CD4-positive, alpha-beta T cell treated with Interleukin-2 at 100 ng/mL for 4 hours (primary cell): ENCODE data around the gene LYPD1.

ENCODE experiments used
- DNase-seq: peaks from one replicate; pipeline ENCODE4 v3.0.0-alpha.2; 2020; ENCODE audit warnings: low spot score

The LYPD1 gene

DNA sequence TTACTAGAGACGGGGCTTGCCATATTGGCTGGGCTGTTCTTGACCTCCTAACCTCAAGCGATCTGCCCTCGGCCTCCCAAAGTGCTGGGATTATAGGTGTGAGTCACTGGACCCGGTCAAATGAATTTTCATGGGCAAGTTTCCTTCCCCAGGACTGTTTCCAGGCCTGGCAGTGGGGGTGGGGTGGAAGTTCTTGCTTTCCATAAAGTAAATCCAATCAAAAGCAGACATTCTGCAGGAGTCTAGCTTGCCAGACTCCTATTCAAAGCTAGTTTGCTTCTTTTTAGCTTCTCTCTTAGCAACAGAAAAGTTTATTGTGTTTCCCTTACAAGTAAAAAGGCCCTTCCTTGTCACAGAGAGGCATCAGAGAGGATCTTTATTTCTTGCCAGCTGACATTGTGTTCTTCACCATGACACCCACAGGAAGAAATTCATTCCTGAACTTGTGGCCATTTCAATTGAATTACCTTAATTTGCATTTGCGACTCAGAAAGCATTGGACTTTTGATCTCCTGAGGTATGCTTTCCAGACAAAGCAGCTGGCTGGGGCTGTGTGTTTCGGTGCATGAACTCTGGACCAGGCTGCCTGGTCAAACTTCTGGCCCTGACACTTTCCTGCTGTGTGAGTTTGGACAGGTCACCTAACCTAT, 37.9 kb downstream of the LYPD1 start:
- no peak for DNase-seq

- no peak for DNase-seq
Measured at GRCh38 chr2:132627536-132627935, 42.5 kb downstream of the LYPD1 start.

DNA sequence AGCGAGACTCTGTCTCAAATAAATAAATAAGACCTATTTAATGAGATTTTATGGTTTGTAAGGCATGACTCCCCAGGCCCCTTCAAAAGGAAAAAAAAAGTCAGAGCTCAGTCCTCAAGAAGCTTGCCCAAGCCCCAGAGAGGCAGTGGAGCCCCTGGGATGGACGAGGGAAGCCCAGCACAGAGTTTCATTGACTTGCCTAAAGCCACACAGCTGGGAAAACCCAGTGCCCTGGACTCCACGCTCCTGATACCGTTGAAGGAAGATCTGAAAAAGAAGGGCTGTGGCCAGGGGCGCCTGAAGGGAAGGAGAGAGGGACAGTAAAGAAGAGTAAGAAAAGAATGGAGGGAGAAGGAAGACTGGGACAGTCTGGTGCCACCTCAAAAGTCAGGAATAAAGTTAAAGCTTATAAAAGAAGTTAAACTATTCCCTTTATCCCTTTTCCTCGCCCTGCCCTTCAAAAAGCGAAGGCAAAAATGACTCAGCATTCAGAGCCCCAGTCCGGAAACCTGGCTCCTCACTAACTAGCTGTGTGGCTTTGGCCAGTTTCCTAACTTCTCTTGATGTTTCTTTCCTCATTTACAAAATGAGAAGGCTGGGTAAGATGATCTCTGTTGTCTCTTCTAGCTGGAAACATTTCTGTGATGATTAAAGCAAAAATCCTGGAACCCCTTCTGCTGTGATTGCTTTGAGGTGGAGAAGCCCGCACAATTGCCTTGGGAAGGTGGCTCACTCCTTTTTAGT, 46.7 kb downstream of the LYPD1 start:
- no peak for DNase-seq

DNA sequence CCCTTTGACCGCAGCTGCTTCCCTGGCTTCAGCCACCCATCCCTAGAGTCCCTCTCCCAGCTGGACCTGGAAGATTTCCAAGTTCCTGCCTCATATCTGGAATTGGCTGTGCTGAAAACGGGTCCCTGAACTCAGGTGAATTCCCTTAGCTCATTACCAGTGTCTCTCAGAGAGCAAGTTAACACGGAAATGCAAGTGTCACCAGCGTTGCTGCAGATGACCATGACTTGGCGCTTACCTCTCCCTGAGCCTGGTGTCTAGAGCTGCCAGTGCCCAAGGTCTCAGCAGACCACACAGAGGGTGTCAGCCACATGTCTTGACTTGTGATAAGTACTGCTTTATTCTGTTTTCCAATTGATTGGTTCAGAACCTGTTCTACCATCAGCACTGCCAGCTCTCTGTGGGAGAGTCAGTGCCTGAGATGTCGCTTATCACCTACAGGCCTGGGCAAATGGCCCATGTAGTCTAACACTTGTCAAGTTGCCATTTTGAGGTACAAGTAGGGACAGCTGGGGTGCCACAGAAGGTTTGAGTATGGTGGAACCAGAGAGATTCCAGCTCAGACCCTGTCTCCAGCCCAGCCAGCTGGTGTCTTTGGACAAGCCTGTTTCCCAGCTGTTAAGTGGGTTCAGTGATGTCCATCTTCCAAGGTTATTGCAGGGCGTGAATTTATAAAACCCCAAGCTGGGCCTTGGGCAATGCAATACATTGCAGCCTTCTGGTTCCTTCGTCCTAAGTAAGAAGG, 48.7 kb downstream of the LYPD1 start:
- DNase-seq = no peak

DNA sequence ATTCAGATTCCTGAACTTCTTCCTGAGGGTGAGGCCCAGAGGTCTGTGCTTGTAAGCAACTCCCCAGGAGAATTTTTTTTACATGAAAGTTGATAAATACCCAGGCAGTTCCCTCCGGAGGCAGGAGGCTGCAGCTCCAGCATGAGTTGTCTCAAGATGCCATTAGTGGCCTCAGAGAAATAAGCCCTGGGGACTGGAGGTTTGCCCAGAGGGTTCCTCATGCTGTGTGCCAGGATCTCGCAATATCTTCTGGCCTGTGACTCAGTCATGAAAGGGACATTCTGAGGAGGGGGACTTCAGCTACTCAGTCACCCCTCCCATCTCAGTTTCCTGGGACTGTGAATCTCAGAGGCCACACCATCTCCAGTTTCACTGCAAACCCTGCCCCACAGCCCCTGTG, 49.9 kb downstream of the LYPD1 start:
- no peak for DNase-seq

DNA sequence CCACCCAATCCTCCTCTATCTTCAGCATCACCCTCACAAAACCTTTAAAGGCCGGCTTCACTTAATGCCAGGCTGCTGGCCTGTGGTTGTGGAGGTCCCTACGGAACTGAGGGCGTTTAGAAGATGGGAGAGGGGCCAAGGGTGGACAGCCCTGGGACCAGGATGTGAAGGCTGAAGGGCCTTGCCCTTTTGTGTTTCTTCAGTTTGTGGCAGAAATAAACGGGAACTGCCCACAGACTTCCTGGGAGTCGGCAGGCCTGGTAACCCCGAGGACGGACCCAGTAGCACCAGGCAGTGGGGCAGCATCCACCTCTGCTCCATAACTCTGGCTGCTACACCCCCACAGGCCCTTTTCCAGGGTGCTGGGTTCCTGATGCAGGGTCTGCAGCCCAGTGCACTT, 51.3 kb downstream of the LYPD1 start:
- no peak for DNase-seq

DNA sequence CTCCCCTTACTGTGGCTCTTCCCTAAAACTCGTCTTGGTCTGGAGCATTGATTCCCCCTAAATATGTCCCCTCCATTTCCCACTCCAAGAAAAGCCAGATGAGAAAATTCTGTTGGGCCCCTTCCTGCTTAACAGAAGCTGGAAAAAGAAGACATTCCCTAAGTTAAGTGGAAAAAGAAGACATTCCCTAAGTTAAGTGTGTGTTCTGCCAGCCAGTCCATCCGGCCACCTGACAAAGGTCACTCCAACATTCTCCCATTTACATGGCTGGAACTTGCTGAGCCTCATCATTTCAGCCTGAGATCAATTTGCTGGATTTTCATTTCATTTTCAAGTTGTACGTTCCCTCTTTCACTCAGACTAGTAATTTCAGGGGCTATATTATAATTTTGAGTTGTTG, 52.0 kb downstream of the LYPD1 start:
- DNase-seq = no peak

DNA sequence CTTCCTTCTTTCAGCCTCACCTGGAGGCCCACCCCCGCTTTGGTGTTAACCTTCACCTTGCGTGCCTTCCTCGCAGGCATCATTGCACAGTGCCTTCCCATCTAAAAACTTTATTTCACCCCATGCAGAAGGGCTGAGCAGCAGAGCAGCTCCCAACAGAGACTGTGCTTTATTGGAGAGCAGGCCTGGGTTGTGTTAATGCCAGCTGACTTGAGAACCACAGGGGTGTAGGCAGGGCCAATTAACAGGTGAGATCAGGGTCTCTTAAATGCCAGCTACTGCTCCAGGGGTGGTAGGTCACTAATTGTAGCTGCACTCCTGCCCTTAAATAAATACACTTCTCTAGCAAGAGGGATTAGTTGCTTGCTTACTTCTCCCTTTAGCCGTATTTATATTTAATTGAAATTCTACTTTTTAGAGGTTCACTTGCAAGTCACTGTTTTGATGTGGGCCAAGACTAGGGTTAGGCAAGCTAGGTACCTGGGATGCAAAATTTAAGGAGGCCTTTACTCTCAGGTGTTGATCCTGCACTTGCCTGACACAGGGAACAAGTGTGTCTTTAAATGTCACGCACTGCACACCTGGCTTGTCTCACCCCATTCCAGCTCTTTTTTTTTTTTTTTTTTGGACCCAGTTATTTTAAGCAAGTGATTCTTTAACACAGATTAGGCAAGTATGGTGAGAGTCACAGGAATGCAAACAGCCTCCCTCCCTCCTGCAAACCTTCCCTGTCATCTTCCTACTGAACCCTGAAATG, 54.5 kb downstream of the LYPD1 start:
- no peak for DNase-seq

DNA sequence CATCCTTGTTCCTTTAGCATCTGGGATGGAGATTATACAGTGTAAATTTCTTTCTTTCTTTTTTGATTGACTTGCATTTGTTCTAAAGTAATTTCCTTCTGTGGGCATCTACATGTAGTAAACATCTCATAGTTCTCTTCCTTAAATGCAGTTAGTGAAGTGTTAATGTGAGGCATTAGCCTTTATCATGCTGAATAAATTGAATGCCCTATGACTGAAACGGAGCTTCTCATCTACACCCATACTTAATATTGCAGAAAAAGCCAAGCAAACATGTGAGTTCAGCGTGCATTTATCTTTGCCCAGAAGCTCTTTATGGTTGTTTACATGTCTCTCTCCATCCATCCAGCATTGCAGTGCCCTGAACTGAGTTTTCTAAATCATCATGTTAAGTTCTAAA, 58.3 kb downstream of the LYPD1 start:
- DNase-seq = no peak

DNA sequence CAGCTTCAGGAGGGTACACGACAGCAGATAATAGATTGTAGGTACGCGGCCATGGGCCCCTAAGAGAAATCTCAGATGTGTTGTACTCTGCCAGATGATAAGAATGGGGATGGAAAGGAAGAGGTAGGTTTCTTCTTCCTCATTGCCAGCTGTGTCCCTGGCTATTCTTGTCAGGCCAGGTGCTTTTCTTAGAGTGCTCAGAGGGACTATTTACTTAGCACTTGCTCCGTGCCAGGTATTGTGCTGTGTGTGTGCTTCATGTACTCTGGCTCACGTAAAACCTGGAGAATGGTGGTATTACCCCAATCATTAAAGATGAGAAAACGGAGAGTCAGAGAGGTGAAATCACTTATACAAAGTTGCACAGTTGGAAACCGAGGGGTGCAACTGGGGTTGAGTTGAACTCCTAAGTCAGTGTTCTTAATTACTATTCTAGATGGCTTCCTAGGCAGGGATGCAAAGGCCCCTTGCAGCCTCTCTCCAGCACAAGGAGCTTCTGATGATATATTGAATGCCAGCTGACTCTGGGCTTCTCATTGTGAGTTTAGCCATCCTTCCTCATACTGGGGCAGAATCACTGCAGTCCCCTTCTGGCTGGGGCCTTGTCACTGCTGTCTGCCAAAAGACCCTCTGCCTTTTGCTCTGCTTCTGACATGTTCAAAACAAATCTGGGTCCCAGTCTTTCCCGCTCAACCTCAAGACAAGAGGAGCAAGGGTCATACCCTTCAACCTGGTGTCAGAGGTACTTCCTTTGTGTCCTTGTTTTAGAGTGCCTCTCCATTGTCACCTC, 60.7 kb downstream of the LYPD1 start:
- no peak for DNase-seq

DNA sequence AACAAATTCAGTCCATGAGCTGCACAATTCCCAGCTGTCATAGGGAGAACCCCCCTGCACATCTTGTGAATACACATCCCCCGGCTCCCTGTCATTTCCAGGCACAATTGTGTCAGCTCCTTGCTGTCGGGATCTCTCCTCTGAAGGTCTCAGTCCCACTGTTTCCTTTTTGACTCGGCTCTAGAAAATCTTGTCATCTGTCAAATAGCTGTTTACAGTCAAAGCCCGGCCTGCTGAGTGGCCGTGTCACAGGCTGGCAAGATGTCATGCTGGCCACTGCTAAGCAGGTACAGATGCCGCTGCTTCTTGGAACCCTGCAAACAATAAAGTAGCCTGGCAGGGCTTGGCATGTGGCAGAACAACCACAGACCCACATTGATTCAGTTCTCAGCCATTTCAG, 61.7 kb downstream of the LYPD1 start:
- DNase-seq = no peak

DNA sequence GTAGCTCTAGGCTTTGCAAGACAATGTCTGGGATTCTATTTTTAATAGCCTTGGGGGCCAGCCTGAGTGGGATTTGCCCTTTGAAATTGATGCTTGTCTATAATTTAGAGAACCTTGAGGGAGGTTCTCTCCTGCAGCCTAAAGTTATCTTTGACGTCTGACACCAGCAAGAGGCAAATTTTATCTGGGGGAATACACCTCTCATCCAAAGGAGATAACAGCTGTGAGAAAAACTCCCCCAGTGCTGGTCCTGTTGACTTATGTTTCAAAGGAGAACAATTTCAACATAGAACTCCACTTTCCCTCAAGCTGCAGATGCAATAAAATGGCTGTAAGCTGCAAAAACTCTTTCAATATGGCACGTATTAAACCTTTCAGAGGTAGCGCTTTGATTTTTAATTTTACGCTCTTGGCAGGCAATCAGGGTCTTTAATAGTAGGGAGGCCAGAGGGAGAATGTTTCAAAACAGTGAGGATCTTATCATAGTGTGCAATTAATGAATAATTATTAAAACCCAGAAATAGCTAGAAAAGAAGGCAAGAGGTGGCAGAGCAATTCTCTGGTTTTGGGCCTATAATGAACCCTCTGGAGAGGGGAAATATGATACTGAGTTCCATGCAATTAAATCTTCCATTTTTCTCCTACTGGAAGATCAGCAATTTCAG, 62.4 kb downstream of the LYPD1 start:
- DNase-seq = no peak

GRCh38 chr2:132606649-132607048, 63.4 kb downstream of the LYPD1 start:
- no peak for DNase-seq

- no peak for DNase-seq
Measured at GRCh38 chr2:132605236-132606180, 64.5 kb downstream of the LYPD1 start.

- DNase-seq = no peak
Measured at GRCh38 chr2:132604561-132604960, 65.4 kb downstream of the LYPD1 start.

- no peak for DNase-seq
Measured at GRCh38 chr2:132599556-132599955, 70.4 kb downstream of the LYPD1 start.

- DNase-seq = no peak
Measured at GRCh38 chr2:132598536-132598935, 71.5 kb downstream of the LYPD1 start.

GRCh38 chr2:132597831-132598230, 72.2 kb downstream of the LYPD1 start:
- DNase-seq = no peak

GRCh38 chr2:132597166-132597565, 72.8 kb downstream of the LYPD1 start:
- DNase-seq = no peak

DNA sequence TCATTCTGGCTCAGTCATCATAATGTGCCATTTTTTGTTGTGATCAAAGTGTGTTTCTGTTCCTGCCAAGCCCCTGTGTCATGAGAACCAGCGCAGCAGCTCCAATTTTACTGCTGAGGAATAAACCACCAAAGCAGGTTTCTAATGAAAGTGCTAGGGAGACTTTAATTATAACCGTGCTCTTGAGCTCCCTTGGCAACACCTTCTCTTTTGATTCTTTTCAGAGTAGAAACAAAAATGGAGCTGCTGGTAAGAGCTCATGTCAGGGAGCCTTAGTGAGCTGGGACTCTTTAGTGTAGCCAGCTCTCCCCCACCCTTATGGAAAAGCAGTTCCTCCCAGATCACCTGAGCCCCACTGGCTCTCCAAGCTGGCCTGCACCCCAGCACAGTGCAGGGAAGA, 74.3 kb downstream of the LYPD1 start:
- DNase-seq = no peak
